Epithelial cell of esophagus (primary cell): ENCODE data around the gene HECW1.
"Not testable (repeated sequence)": the region's sequence is repeated elsewhere in the genome, so short reads cannot be mapped to it uniquely, and the experiment has no call there.

Experiments
- DNase-seq: peaks from one replicate; pipeline ENCODE4 v3.0.0; 2010; ENCODE audit warnings: low read depth
- H3K4me3 ChIP-seq: 2 replicates; pipeline ENCODE4 v1.5.1; 2011; ENCODE audit warnings: mild to moderate bottlenecking, low read length, control low read depth
- CTCF ChIP-seq: IDR thresholded peaks from 2 replicates; pipeline ENCODE4 v1.5.1; 2011; ENCODE audit warnings: low read depth, mild to moderate bottlenecking, low read length, control low read depth, inconsistent platforms; ENCODE audit not compliant: insufficient read depth; ENCODE audit errors: missing control alignments

Gene HECW1

GRCh38 chr7:43568529-43568928 is 456.1 kb downstream of the HECW1 start:
- DNase-seq = peak; percentile 99
- no peak for TF ChIP-seq CTCF
- H3K4me3 ChIP-seq = no peak overlapping the region

- TF ChIP-seq CTCF = no peak
Measured at GRCh38 chr7:43569424-43569823, 457.0 kb downstream of the HECW1 start.

GRCh38 chr7:43570688-43571365 is 458.4 kb downstream of the HECW1 start:
- TF ChIP-seq CTCF = no peak
- DNase-seq = peak; percentile 42
- H3K4me3 ChIP-seq = no peak overlapping the region

More at GRCh38 chr7:43569424-43569823, 457.0 kb downstream of the HECW1 start:
- peak; percentile 93 for DNase-seq
- H3K4me3 ChIP-seq = no peak overlapping the region

- TF ChIP-seq CTCF = no peak
- DNase-seq = peak; percentile 99
Measured at GRCh38 chr7:43572516-43573049, 460.1 kb downstream of the HECW1 start.

GRCh38 chr7:43573832-43574231 is 461.4 kb downstream of the HECW1 start:
- DNase-seq = not testable (repeated sequence)

More at GRCh38 chr7:43572516-43573049, 460.1 kb downstream of the HECW1 start:
- H3K4me3 ChIP-seq = no peak overlapping the region

GRCh38 chr7:43575506-43575905 is 463.1 kb downstream of the HECW1 start:
- H3K4me3 ChIP-seq = no peak overlapping the region
- no peak for DNase-seq
- no peak for TF ChIP-seq CTCF

More at GRCh38 chr7:43573832-43574231, 461.4 kb downstream of the HECW1 start:
- not testable (repeated sequence) for H3K4me3 ChIP-seq

- TF ChIP-seq CTCF = no peak
- no peak for DNase-seq
- no peak overlapping the region for H3K4me3 ChIP-seq
Measured at GRCh38 chr7:43576241-43576640, 463.8 kb downstream of the HECW1 start.
